GM21717 (cell line): Measurements from ENCODE around the gene THBD.

Source experiments
- ATAC-seq: cut with Tn5 transposase; IDR thresholded peaks from one replicate; pipeline ENCODE4 v1.9.1; 2021; ENCODE audit warnings: mild to moderate bottlenecking, moderate library complexity; ENCODE audit not compliant: unreplicated experiment

THBD gene

GRCh38 chr20:23084845-23085365 is 35.4 kb upstream of the THBD start:
- no peak for ATAC-seq

DNA sequence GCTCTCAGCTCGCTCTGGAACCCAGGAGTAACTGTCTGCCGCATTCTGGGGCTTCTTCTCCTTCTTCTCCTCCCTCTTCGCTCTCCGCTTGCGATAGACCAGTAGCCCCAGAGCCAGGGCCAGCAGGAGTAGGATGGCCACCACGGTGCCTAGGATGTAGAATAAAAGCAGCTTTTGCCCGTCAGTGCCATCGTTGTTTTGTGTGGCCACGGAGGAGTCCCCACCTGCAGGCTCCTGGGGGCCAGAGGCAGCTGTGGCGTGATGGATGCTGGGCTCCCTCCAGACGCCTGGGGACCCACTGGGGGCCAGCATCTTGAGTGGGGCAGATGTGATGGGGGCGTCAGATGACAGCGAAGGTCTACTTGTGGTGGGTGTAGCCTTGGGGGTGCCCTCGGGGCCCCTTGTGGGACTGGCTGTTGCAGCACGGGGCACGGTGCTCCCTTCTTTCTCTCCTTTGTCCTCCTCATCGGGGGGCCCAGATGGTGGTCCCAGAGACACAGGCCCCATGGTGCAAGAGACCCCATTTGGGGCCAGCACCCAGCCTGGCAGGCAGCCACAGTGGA is 34.9 kb upstream of the THBD start:
- no peak for ATAC-seq

DNA sequence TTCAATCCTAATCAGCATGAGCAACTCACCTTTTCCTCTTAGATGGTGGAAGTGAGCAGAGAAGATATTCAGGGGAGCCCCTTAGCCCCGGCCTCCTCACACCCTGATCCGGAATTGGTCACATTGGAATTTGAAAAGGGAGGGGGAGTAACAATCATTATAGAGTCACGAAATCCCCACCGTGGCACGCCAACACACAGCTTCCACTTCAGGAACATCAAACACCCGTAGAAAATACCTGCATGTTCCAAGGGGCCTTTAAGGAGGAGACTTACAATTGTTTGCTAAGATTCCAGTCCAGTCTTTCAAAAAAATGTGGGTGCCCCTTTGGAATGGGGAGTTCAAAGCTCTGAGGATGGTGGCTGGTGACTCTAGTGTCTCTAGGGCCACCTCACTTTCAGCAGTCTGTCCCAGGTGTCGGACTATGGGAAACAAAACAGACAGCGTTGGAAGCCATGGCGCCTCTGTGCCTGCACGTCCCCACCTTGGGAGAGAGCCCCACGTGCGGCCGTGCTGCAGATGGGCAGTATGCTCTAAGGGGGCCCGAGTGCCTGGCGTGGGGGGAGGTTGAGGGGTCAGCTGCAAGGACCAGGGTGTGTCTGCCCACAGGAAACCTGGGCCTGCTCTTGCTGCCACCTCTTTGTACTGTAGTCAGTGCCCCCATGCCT is 34.2 kb upstream of the THBD start:
- ATAC-seq = no peak

DNA sequence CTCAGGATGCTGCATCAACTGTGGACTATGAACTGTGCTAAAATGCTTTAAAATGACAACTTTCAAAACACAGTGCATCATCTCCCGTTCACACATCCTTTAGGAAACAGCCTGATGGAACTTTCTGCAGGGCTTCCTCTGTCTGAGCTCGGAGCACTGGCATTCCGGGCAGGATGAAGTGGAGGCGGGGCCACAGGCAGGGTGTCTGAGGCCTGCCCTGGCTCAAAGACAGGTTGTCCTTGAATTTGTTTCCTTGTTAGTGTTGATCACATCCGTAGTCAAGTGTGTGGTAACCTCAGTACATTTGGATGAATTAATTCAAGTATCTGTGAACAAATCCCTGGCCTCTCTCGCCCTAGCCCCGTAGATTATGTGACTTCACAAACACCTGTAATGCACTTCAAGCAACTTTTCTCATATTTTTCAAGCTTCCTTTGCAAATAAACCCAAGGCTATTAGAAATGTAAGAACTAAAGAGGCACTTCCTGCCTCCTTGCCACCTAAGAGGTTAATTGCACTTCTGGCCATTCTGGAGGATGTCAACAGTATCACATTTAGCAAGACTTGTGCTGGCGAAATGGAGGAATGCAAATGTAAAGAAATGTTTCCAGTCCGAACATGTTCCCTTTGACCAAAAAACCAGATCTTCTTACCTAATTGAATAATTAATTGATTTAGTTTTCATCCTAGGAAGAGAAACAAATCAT is 33.5 kb upstream of the THBD start:
- no peak for ATAC-seq

DNA sequence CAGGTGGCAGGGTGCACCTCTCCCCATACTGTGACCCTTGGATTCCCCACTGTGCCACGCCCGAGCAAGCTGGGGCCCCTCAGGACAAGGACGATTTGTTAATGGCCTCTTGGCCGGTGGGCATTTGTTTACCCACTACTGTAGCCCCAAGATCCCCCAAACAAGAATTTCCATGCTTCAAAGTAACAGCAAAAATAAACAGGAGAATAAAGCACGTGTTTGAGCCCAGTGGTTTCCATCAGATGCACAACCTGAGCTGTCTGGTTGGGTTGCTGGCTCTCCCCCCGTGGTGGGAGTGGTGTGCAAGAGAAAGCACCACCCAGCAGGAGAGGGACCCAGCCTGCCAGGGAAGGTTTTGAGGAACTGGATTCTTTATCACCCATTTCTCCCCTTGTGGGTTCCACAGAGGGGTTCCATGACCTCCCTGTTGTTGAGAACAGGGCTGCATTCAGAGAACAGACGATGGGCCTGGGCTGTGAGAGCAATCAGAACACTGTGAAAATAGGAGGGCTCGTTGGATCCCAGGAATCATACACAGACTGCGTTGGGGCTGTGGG is 31.9 kb upstream of the THBD start:
- no peak for ATAC-seq

- ATAC-seq = no peak
These were observed 31.0 kb upstream of the THBD start for GRCh38 chr20:23080521-23080920.

- no peak for ATAC-seq
These were observed 30.5 kb upstream of the THBD start for GRCh38 chr20:23079926-23080325.

DNA sequence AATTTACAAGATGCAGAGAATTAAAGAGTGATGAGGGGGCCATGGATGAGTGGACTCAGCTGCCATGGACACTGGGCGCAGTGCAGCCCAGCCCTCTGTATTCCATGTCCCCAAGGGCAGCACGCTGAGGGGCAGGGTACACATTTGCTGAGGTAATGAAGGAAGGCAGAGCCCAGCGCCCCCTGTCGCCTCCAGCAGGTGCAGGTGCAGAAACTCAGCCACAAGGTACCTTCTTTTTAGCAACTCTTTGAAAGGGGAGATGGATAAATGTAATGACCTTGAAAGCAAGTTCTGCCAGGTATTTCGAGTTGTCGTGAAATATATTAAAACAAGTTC is 29.5 kb upstream of the THBD start:
- ATAC-seq = no peak

DNA sequence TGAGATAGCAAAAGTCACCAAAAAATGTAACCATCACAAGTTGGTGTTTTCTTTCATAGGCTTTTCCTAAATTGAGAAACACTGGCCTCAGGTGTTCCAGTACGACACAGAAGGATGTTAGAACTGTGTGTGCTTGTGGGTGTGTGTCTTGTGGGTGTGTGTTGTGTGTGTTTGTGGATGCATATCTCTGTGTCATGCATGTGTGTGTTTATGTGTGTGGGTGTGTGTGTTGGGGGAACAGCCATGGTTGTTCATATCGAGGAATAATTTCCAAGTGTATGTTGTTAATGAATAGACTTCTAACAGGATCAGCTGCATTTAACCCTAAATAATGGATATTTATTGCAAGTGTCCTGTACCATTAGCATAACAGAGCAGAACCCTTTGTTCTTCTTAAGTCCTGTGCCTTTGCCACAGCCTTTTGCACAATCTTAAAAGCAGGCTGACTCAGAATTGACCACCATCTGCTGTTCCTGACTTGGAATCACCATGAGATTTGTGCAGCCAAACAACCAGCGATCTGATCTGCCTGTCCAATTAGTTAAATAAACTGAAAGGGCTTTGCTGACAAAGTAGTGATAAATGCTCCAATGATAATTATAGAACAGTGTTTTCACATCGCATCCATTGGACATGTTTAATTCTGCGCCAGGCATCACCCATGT is 29.0 kb upstream of the THBD start:
- no peak for ATAC-seq

DNA sequence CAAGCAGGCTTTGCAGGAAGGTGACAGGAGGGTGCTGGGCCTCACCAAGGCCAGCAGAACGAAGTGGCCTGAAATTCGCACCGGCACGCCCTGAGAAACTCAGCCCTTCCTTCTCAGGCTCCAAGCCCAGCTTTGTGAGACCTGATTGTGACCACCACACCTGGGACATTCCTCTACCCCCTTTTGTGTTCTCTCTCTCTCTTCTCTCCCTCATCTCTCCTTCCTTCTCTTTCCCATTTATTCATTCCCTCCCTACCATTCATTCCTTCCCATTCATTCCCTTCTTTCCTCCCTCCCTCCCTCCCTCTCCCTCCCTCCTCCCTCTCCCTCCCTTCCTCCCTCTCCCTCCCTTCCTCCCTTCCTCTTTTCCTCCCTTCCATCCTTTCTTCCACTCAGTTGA is 27.8 kb upstream of the THBD start:
- no peak for ATAC-seq

DNA sequence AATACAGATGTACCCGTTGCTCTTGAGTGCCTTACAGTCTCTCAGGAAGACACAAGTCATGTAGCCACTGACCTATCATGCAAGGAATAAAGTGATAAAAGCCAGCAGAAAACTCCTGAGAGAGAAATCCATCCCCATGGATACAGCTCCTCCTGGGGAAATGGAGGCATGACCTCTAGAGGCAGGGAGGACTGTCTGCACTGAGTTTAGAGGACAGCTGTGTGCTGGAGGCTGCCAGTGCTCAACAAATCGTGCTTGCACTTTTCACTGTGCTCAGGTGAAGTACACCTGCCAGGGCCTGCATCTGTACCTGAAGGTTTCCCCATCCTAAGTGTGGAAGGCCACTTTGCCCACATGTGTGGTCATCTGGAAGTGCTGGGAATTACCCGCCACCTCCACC is 24.6 kb upstream of the THBD start:
- ATAC-seq = no peak

- no peak for ATAC-seq
These were observed 23.6 kb upstream of the THBD start for GRCh38 chr20:23072892-23073586.

GRCh38 chr20:23071996-23072395 is 22.5 kb upstream of the THBD start:
- ATAC-seq = no peak

- no peak for ATAC-seq
These were observed 21.9 kb upstream of the THBD start for GRCh38 chr20:23071398-23071797.

- no peak for ATAC-seq
These were observed 19.6 kb upstream of the THBD start for GRCh38 chr20:23069108-23069507.

DNA sequence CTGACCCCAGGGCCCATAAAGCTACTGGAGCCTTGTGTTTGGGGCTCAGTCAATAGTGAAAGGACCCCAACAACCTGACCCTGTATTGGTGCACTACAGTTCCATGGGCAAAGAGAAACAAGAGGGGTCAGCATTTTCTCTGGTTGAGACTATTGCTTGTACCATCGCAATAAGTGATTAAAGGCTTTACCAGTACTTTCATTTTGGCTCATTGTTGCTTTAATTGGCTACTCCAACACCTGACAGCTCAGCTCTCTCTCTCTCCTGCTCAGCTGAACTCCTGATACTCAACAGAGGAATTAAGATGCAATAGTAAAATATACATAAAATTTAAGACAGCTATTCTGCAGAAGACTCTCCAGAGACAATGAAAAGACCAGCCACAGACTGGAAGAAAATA is 18.8 kb upstream of the THBD start:
- ATAC-seq = no peak

GRCh38 chr20:23066772-23067171 is 17.3 kb upstream of the THBD start:
- ATAC-seq = no peak

DNA sequence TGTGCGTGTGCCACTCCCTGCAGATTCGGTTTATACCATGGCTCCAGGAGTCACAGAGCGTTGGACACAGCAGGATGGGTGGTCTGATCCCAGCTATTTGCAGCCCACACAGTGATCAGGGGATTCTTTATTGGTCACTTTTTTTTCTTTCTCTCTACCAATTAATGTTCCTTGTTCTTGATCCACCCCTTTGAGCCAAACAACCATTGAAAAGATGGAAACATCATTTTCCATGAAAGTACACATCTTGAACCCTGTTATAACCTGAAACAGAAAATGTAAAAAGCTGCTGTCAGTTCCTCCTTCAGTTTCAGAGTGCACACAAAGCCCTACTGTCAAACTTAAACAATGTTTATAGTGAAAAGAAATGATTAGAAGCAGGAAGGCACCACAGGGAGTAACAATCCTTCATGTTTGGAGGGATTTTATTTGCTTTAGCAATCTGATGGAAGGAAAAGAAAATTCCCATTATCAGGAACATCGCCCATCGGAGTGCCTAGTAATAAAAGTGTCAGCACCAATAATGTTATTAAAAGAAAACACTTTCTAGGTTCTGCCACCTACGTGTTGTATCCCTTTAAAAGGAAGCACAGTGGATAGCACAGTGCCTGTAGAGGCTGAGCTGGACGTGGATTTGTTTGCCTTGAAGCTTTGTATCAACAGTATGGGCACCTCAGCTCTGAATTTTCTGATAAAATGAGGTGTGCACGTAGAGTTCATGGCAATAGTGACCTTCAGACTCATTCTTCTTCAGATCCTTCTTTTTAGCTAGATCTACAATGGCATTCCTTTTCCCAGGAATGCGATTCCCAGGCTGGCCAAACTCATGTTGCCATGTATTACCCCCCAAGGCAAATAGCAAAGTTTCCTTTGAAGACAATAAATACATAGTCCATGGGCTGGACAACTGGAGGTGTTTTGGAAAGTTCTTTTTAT is 16.1 kb upstream of the THBD start:
- no peak for ATAC-seq

DNA sequence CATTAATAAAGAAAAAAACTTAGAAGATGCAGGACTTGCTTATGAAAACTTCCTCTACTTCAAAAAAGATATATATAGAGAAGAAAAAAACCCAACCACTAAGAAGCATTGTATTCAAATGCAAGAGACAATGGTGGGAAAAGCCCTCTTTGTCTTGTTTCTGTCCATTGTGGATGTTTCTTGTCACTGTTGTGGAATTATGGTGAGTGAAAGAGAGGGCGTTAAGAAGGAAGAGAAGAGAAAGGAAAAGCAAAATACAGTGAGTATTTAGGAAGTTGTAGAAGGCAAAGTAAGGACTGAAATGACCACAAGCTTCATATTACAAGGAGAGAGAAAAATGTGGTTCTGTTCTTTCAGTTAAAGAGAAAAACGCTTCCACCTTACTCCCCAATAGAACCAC is 14.1 kb upstream of the THBD start:
- no peak for ATAC-seq

DNA sequence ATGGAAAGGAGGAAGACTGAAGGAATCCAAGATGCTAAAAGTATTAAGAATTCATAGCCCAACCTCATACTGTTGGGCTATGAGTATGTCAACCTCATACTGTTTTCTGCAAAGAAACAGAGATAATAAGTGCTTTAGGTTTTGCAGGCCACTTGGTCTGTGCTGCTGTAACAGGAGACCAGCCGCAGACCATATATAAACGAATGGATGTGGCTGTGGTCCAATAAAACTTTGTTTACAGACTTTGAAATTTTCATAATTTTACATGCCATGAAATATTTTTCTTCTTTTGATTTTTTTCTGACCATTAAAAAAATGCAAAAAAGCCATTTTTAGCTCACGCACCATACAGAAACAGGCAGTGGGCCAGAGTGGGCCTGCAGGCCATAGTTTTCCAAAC is 13.7 kb upstream of the THBD start:
- no peak for ATAC-seq
